NCI-H526 treated with DMSO at 0.1 percent for 48 hours (cell line): ENCODE results near the gene C6orf62.
"Not testable (repeated sequence)": the region's sequence is repeated elsewhere in the genome, so short reads cannot be mapped to it uniquely, and the experiment has no call there.

Experiments
- DNase-seq: peaks from one replicate; lab custom pipeline; 2025; lab: John Stamatoyannopoulos, UW

Gene C6orf62

GRCh38 chr6:24743265-24743943 lies 24.4 kb upstream of the C6orf62 start:
- no peak for DNase-seq

- no peak for DNase-seq
Measured at GRCh38 chr6:24742216-24742738, 23.3 kb upstream of the C6orf62 start.

- DNase-seq: no peak
Measured at GRCh38 chr6:24740861-24741260, 21.9 kb upstream of the C6orf62 start.

GRCh38 chr6:24738741-24739140 lies 19.8 kb upstream of the C6orf62 start:
- DNase-seq: no peak

GRCh38 chr6:24734710-24735109 lies 15.8 kb upstream of the C6orf62 start:
- DNase-seq: not testable (repeated sequence)

GRCh38 chr6:24734166-24734565 lies 15.2 kb upstream of the C6orf62 start:
- DNase-seq: no peak

GRCh38 chr6:24731456-24732134 lies 12.6 kb upstream of the C6orf62 start:
- DNase-seq: not testable (repeated sequence)

- not testable (repeated sequence) for DNase-seq
Measured at GRCh38 chr6:24730653-24731052, 11.7 kb upstream of the C6orf62 start.

GRCh38 chr6:24723270-24723669 lies 4.3 kb upstream of the C6orf62 start:
- DNase-seq: no peak

GRCh38 chr6:24721461-24722215 lies 2.7 kb upstream of the C6orf62 start:
- no peak for DNase-seq

- DNase-seq: peak; percentile 99
Measured at GRCh38 chr6:24720604-24721460, 1.9 kb upstream of the C6orf62 start.

- DNase-seq: no peak
Measured at GRCh38 chr6:24720131-24720603, 1.2 kb upstream of the C6orf62 start.

- no peak for DNase-seq
Measured at GRCh38 chr6:24718449-24719124, 367 bp downstream of the C6orf62 start.

GRCh38 chr6:24716602-24717148 lies 2.3 kb downstream of the C6orf62 start:
- not testable (repeated sequence) for DNase-seq

GRCh38 chr6:24710519-24711303 lies 8.2 kb downstream of the C6orf62 start:
- DNase-seq: no peak

GRCh38 chr6:24709014-24709711 lies 9.8 kb downstream of the C6orf62 start:
- no peak for DNase-seq

- DNase-seq: no peak
Measured at GRCh38 chr6:24708612-24709011, 10.3 kb downstream of the C6orf62 start.

GRCh38 chr6:24704468-24704867 lies 14.5 kb downstream of the C6orf62 start:
- no peak for DNase-seq

- DNase-seq: no peak
Measured at GRCh38 chr6:24702720-24703282, 16.2 kb downstream of the C6orf62 start.
